K562 (cell line): ENCODE data around the gene MATCAP1.

ENCODE experiments used
- BDP1 ChIP-seq: IDR thresholded peaks from 3 replicates; pipeline ENCODE4 v1.6.1; 2011; ENCODE audit not compliant: insufficient read length, insufficient read depth
- DPF2 ChIP-seq: fragments of 450-650 bp; IDR thresholded peaks from 2 replicates; pipeline ENCODE4 v1.6.1; 2016
- GABPA ChIP-seq: fragments of 200-800 bp; sonication (Bioruptor generic); conservative IDR thresholded peaks from 2 replicates; pipeline ENCODE4 v1.6.1; 2016; ENCODE audit warnings: low read depth, missing genetic modification characterization, missing compliant biosample characterization
- HNRNPK ChIP-seq: fragments of 200-400 bp; formaldehyde crosslinking; IDR thresholded peaks from one replicate; pipeline ENCODE4 v1.6.1; 2018; ENCODE audit warnings: mild to moderate bottlenecking, low read depth, low read length; ENCODE audit not compliant: poor library complexity, severe bottlenecking
- MXI1 ChIP-seq: IDR thresholded peaks from 2 replicates; pipeline ENCODE4 v1.6.1; 2011; ENCODE audit warnings: low read depth, mild to moderate bottlenecking, improper control_type of control experiment, low read length
- POLR2A ChIP-seq: fragments of 450-650 bp; conservative IDR thresholded peaks from 2 replicates; pipeline ENCODE4 v1.6.1; 2016
- POLR2AphosphoS5 ChIP-seq: IDR thresholded peaks from 2 replicates; pipeline ENCODE4 v1.6.1; 2011; ENCODE audit warnings: mild to moderate bottlenecking, low read depth, low read length, moderate library complexity; ENCODE audit not compliant: control insufficient read depth, insufficient read depth
- POLR2G ChIP-seq: fragments of 200-400 bp; formaldehyde crosslinking; IDR thresholded peaks from 2 replicates; pipeline ENCODE4 v1.6.1; 2017; ENCODE audit warnings: low read depth, mild to moderate bottlenecking, antibody characterized with exemption, low read length, moderate library complexity
- TCF7L2 ChIP-seq: fragments of 150-350 bp; IDR thresholded peaks from 2 replicates; pipeline ENCODE4 v1.6.1; 2016; ENCODE audit warnings: low read depth, mild to moderate bottlenecking, low read length, moderate library complexity
- TF ChIP-seq, protein P1 (sequence below), 3 experiments: IDR thresholded peaks in 2 of 3; conservative IDR thresholded peaks in 1 of 3; 2 replicates each; pipeline ENCODE4 v1.5.1; 2011 to 2012; ENCODE audit warnings: low read length in 3 of 3, mild to moderate bottlenecking in 3 of 3, control low read depth in 2 of 3, improper control_type of control experiment in 1 of 3, inconsistent platforms in 1 of 3, low read depth in 1 of 3, mixed read lengths in 1 of 3, moderate library complexity in 1 of 3; ENCODE audit not compliant: insufficient read depth in 2 of 3
- TF ChIP-seq, protein P2 (sequence below): fragments of 450-650 bp; IDR thresholded peaks from 2 replicates; pipeline ENCODE4 v1.6.1; 2016

DNA sequence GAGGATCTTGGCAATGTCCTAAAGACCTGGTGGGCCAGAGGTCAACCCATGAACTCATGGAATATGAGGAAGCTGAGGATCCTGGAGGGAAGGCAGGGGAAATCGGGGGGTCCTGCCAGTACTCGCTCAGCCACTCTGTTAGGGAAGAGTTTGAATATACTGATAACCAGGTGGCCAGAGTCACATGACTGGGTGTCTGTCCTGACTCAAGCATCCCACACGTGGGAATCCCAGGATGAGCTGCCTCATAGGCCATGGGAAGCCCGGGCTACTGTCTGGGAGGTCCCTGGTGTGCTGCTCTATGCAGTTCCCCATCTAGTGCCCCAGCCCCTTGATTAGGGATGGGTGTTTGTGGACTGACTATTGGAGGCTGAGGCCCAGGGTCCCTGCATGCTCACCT, 4.6 kb upstream of the MATCAP1 start:
- TF ChIP-seq POLR2A: no peak
- no peak for TF ChIP-seq GABPA
- TF ChIP-seq POLR2AphosphoS5: no peak
- no peak for TF ChIP-seq HNRNPK
- TF ChIP-seq MXI1: no peak
- TF ChIP-seq, protein P1, sequence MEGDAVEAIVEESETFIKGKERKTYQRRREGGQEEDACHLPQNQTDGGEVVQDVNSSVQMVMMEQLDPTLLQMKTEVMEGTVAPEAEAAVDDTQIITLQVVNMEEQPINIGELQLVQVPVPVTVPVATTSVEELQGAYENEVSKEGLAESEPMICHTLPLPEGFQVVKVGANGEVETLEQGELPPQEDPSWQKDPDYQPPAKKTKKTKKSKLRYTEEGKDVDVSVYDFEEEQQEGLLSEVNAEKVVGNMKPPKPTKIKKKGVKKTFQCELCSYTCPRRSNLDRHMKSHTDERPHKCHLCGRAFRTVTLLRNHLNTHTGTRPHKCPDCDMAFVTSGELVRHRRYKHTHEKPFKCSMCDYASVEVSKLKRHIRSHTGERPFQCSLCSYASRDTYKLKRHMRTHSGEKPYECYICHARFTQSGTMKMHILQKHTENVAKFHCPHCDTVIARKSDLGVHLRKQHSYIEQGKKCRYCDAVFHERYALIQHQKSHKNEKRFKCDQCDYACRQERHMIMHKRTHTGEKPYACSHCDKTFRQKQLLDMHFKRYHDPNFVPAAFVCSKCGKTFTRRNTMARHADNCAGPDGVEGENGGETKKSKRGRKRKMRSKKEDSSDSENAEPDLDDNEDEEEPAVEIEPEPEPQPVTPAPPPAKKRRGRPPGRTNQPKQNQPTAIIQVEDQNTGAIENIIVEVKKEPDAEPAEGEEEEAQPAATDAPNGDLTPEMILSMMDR (IDR thresholded peaks at IDR 0.05 in 2 of 3, conservative IDR thresholded peaks at IDR 0.05 in 1 of 3; ENCODE audit: insufficient read depth in 2 of 3, low read depth in 1 of 3, low read length in 3 of 3): no peak
- TF ChIP-seq, protein P2, sequence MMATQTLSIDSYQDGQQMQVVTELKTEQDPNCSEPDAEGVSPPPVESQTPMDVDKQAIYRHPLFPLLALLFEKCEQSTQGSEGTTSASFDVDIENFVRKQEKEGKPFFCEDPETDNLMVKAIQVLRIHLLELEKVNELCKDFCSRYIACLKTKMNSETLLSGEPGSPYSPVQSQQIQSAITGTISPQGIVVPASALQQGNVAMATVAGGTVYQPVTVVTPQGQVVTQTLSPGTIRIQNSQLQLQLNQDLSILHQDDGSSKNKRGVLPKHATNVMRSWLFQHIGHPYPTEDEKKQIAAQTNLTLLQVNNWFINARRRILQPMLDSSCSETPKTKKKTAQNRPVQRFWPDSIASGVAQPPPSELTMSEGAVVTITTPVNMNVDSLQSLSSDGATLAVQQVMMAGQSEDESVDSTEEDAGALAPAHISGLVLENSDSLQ: no peak
- TF ChIP-seq DPF2: no peak
- TF ChIP-seq TCF7L2: no peak
- TF ChIP-seq POLR2G: no peak
- no peak for TF ChIP-seq BDP1
